Endothelial cell (in vitro differentiated cells): Measurements from ENCODE around the gene KIF2A. TPM values are rescaled to one million over a fixed set of nuclear protein-coding genes. Genes with fewer than 3 reads are reported as not detected.
"Not testable (repeated sequence)": the region's sequence is repeated elsewhere in the genome, so short reads cannot be mapped to it uniquely, and the experiment has no call there.

Experiments used
- DNase-seq: peaks from one replicate; pipeline ENCODE4 v3.0.0; 2021; ENCODE audit warnings: low spot score
- H3K27ac Mint-ChIP-seq: one replicate; pipeline ENCODE4 v1.8.0; 2021; ENCODE audit warnings: mixed read lengths, inconsistent platforms; ENCODE audit not compliant: unreplicated experiment
- H3K27me3 Mint-ChIP-seq: one replicate; pipeline ENCODE4 v1.8.0; 2021; ENCODE audit warnings: mild to moderate bottlenecking, moderate library complexity, mixed read lengths, inconsistent platforms; ENCODE audit not compliant: unreplicated experiment
- H3K36me3 Mint-ChIP-seq: one replicate; pipeline ENCODE4 v1.8.0; 2021; ENCODE audit warnings: mild to moderate bottlenecking, low read depth, mixed read lengths, inconsistent platforms; ENCODE audit not compliant: unreplicated experiment
- H3K4me1 Mint-ChIP-seq: one replicate; pipeline ENCODE4 v1.8.0; 2021; ENCODE audit warnings: mild to moderate bottlenecking, mixed read lengths, inconsistent platforms; ENCODE audit not compliant: unreplicated experiment
- H3K4me3 Mint-ChIP-seq: one replicate; pipeline ENCODE4 v1.8.0; 2021; ENCODE audit warnings: mild to moderate bottlenecking, mixed read lengths, inconsistent platforms; ENCODE audit not compliant: unreplicated experiment
- H3K9me3 Mint-ChIP-seq: one replicate; pipeline ENCODE4 v1.8.0; 2021; ENCODE audit warnings: mixed read lengths, inconsistent platforms; ENCODE audit not compliant: unreplicated experiment
- CTCF ChIP-seq: fragments of 200-600 bp; sonication (generic); IDR thresholded peaks from one replicate; pipeline ENCODE4 v1.5.0; 2021; ENCODE audit warnings: antibody characterized with exemption; ENCODE audit not compliant: unreplicated experiment
- total RNA-seq: library from RNA; stranded (reverse); fragmentation: NEBNext Ultra II Directional; extraction: Animal tissue kit (Norgen Biotek cat#: 25700); gene quantifications from one replicate; pipeline ENCODE4 v1.2.1, GENCODE V29; 2021; ENCODE audit not compliant: unreplicated experiment

The KIF2A gene
- total RNA-seq, 1 donor from 2014 or later: 56.8 TPM

GRCh38 chr5:62287237-62287636 is 18.8 kb upstream of the KIF2A start:
- no peak for TF ChIP-seq CTCF
- no peak overlapping the region for H3K4me3 Mint-ChIP-seq
- DNase-seq: no peak
- no peaks in the 10 kb centered on the region for H3K9me3 Mint-ChIP-seq
- peaks cover 4% of the 10 kb centered on the region for H3K4me1 Mint-ChIP-seq
- no peaks in the 10 kb centered on the region for H3K27me3 Mint-ChIP-seq
- H3K36me3 Mint-ChIP-seq: no peaks in the 10 kb centered on the region
- H3K27ac Mint-ChIP-seq: no peak overlapping the region

- H3K9me3 Mint-ChIP-seq: no peaks in the 10 kb centered on the region
- TF ChIP-seq CTCF: no peak
- H3K36me3 Mint-ChIP-seq: no peaks in the 10 kb centered on the region
- no peak overlapping the region for H3K27ac Mint-ChIP-seq
- no peaks in the 10 kb centered on the region for H3K27me3 Mint-ChIP-seq
- DNase-seq: no peak
- no peak overlapping the region for H3K4me3 Mint-ChIP-seq
- H3K4me1 Mint-ChIP-seq: peaks cover 4% of the 10 kb centered on the region
These were observed 17.9 kb upstream of the KIF2A start for GRCh38 chr5:62288118-62288517.

GRCh38 chr5:62289813-62290212 is 16.2 kb upstream of the KIF2A start:
- Mint-ChIP-seq H3K4me3 (no peak overlapping the region), H3K36me3 (no peaks in the 10 kb centered on the region), H3K9me3 (no peaks in the 10 kb centered on the region), H3K27me3 (no peaks in the 10 kb centered on the region), H3K27ac (no peak overlapping the region), H3K4me1 (peaks cover 4% of the 10 kb centered on the region)
- no peak for DNase-seq
- TF ChIP-seq CTCF: no peak

GRCh38 chr5:62291829-62292228 is 14.2 kb upstream of the KIF2A start:
- DNase-seq, H3K36me3 Mint-ChIP-seq, H3K4me3 Mint-ChIP-seq, H3K27ac Mint-ChIP-seq, H3K9me3 Mint-ChIP-seq, H3K4me1 Mint-ChIP-seq, H3K27me3 Mint-ChIP-seq: not testable (repeated sequence)

- H3K4me3 Mint-ChIP-seq: no peak overlapping the region
- no peaks in the 10 kb centered on the region for H3K4me1 Mint-ChIP-seq
- DNase-seq: no peak
- H3K9me3 Mint-ChIP-seq: no peaks in the 10 kb centered on the region
- no peaks in the 10 kb centered on the region for H3K27me3 Mint-ChIP-seq
- H3K27ac Mint-ChIP-seq: no peak overlapping the region
- H3K36me3 Mint-ChIP-seq: no peaks in the 10 kb centered on the region
- no peak for TF ChIP-seq CTCF
These were observed 9.0 kb upstream of the KIF2A start for GRCh38 chr5:62296998-62297397.

GRCh38 chr5:62298118-62298517 is 7.9 kb upstream of the KIF2A start:
- H3K9me3 Mint-ChIP-seq: no peaks in the 10 kb centered on the region
- no peak for TF ChIP-seq CTCF
- no peaks in the 10 kb centered on the region for H3K36me3 Mint-ChIP-seq
- DNase-seq: no peak
- H3K27ac Mint-ChIP-seq: no peak overlapping the region
- no peaks in the 10 kb centered on the region for H3K27me3 Mint-ChIP-seq
- H3K4me3 Mint-ChIP-seq: no peak overlapping the region
- H3K4me1 Mint-ChIP-seq: no peaks in the 10 kb centered on the region
